ENCODE results near the gene PYROXD2. TPM values are rescaled to one million over a fixed set of nuclear protein-coding genes. Genes with fewer than 3 reads are reported as not detected.

PYROXD2 gene
- total RNA-seq, 4 donors from 2014 or later = 4.2 to 18.5 (median 7.4) TPM

GRCh38 chr10:98458809-98459784 lies 44.1 kb upstream of the PYROXD2 start:
- Histone ChIP-seq H3K4me3 (no peak overlapping the region), H3K36me3 (peaks cover 0 to 16% of the 10 kb centered on the region in 2 donors), H3K27ac (no peak overlapping the region), H3K27me3 (no peaks in the 10 kb centered on the region), H3K4me1 (peaks cover 0 to 12% (median 3%) of the 10 kb centered on the region in 3 donors), H3K9me3 (no peaks in the 10 kb centered on the region)
- no peak for ATAC-seq
- no peak for TF ChIP-seq POLR2A (IDR thresholded peaks at IDR 0.05)
- no peak for TF ChIP-seq CTCF (IDR thresholded peaks at IDR 0.05)
- TF ChIP-seq POLR2AphosphoS5 (IDR thresholded peaks at IDR 0.05) = no peak
- TF ChIP-seq EP300 (IDR thresholded peaks at IDR 0.05) = no peak
- WGBS, 2 donors (ENCODE audit: low coverage in 1 of 2) = 77 to 84% methylated on average over 7 to 10 of the region's 15 CpGs

- Histone ChIP-seq H3K36me3 (peaks cover 0 to 16% of the 10 kb centered on the region in 2 donors), H3K27me3 (no peaks in the 10 kb centered on the region), H3K9me3 (no peaks in the 10 kb centered on the region), H3K27ac (no peak overlapping the region), H3K4me3 (no peak overlapping the region), H3K4me1 (peaks cover 0 to 12% (median 3%) of the 10 kb centered on the region in 3 donors)
- no peak for TF ChIP-seq POLR2A (IDR thresholded peaks at IDR 0.05)
- no peak for TF ChIP-seq CTCF (IDR thresholded peaks at IDR 0.05)
- no peak for TF ChIP-seq EP300 (IDR thresholded peaks at IDR 0.05)
- no peak for TF ChIP-seq POLR2AphosphoS5 (IDR thresholded peaks at IDR 0.05)
- ATAC-seq = no peak
- 43 to 82% methylated on average over 2 to 7 of the region's 8 CpGs for WGBS, 2 donors (ENCODE audit: low coverage in 1 of 2)
Observed at GRCh38 chr10:98457721-98458120, 42.7 kb upstream of the PYROXD2 start.

GRCh38 chr10:98456686-98457482 lies 41.9 kb upstream of the PYROXD2 start:
- Histone ChIP-seq H3K27me3 (no peaks in the 10 kb centered on the region), H3K27ac (no peak overlapping the region), H3K4me1 (peaks cover 0 to 12% (median 3%) of the 10 kb centered on the region in 3 donors), H3K9me3 (no peaks in the 10 kb centered on the region), H3K36me3 (peaks cover 0 to 16% of the 10 kb centered on the region in 2 donors), H3K4me3 (no peak overlapping the region)
- ATAC-seq = no peak
- 58 to 65% methylated on average over 5 to 11 of the region's 12 CpGs for WGBS, 2 donors (ENCODE audit: low coverage in 1 of 2)
- TF ChIP-seq POLR2AphosphoS5 (IDR thresholded peaks at IDR 0.05) (no peak), EP300 (IDR thresholded peaks at IDR 0.05) (no peak), POLR2A (IDR thresholded peaks at IDR 0.05) (no peak), CTCF (IDR thresholded peaks at IDR 0.05) (no peak)

GRCh38 chr10:98456043-98456570 lies 41.1 kb upstream of the PYROXD2 start:
- no CpG with 5 or more reads among the region's 4 CpGs for WGBS, 2 donors (ENCODE audit: low coverage in 1 of 2)
- no peak overlapping the region for H3K27ac ChIP-seq
- no peaks in the 10 kb centered on the region for H3K27me3 ChIP-seq
- H3K36me3 ChIP-seq = peaks cover 0 to 16% of the 10 kb centered on the region in 2 donors
- ATAC-seq = no peak
- no peaks in the 10 kb centered on the region for H3K9me3 ChIP-seq
- peaks cover 0 to 9% (median 3%) of the 10 kb centered on the region in 3 donors for H3K4me1 ChIP-seq
- H3K4me3 ChIP-seq = no peak overlapping the region
- no peak for TF ChIP-seq EP300 (IDR thresholded peaks at IDR 0.05)
- no peak for TF ChIP-seq CTCF (IDR thresholded peaks at IDR 0.05)
- TF ChIP-seq POLR2A (IDR thresholded peaks at IDR 0.05) = no peak
- TF ChIP-seq POLR2AphosphoS5 (IDR thresholded peaks at IDR 0.05) = no peak
